Smooth muscle cell (in vitro differentiated cells): Measurements from ENCODE around the gene IQSEC1. TPM values are rescaled to one million over a fixed set of nuclear protein-coding genes. Genes with fewer than 3 reads are reported as not detected.

ENCODE experiments used
- DNase-seq: peaks from one replicate; lab custom pipeline; 2025; ENCODE audit not compliant: unreplicated experiment; lab: John Stamatoyannopoulos, UW
- H2AFZ ChIP-seq: fragments of 200-600 bp; sonication (generic); 2 replicates; pipeline ENCODE4 v1.6.0; 2016; ENCODE audit warnings: antibody characterized with exemption, low read depth, mild to moderate bottlenecking
- H3F3A ChIP-seq: fragments of 200-600 bp; sonication (generic); 2 replicates; pipeline ENCODE4 v1.6.0; 2017; ENCODE audit warnings: antibody characterized with exemption, low read depth
- H3K27ac ChIP-seq: fragments of 200-600 bp; sonication (generic); 2 replicates; pipeline ENCODE4 v1.5.1; 2016; ENCODE audit warnings: low read depth, mild to moderate bottlenecking
- H3K27me3 ChIP-seq: fragments of 200-600 bp; sonication (generic); 2 replicates; pipeline ENCODE4 v1.6.1; 2016; ENCODE audit warnings: low read depth, mild to moderate bottlenecking
- H3K36me3 ChIP-seq: fragments of 200-600 bp; sonication (generic); 2 replicates; pipeline ENCODE4 v1.5.1; 2016; ENCODE audit warnings: low read depth
- H3K4me1 ChIP-seq: fragments of 200-600 bp; sonication (generic); 2 replicates; pipeline ENCODE4 v1.5.1; 2016; ENCODE audit warnings: low read depth
- H3K4me2 ChIP-seq: fragments of 200-600 bp; sonication (generic); 2 replicates; pipeline ENCODE4 v1.6.0; 2016; ENCODE audit warnings: mild to moderate bottlenecking
- H3K4me3 ChIP-seq: fragments of 200-600 bp; sonication (generic); 2 replicates; pipeline ENCODE4 v1.5.1; 2016; ENCODE audit warnings: mild to moderate bottlenecking
- H3K79me2 ChIP-seq: fragments of 200-600 bp; sonication (generic); 2 replicates; pipeline ENCODE4 v1.6.0; 2016; ENCODE audit warnings: low read depth, mild to moderate bottlenecking
- H3K9ac ChIP-seq: fragments of 200-600 bp; sonication (generic); 2 replicates; pipeline ENCODE4 v1.6.0; 2016; ENCODE audit warnings: low read depth
- H3K9me3 ChIP-seq: fragments of 200-600 bp; sonication (generic); replicated peaks from 2 replicates; pipeline ENCODE4 v1.5.1; 2016; ENCODE audit warnings: low read depth
- H4K20me1 ChIP-seq: fragments of 200-600 bp; sonication (generic); 2 replicates; pipeline ENCODE4 v1.6.0; 2016; ENCODE audit warnings: low read depth
- CTCF ChIP-seq: fragments of 200-600 bp; sonication (generic); IDR thresholded peaks from 2 replicates; pipeline ENCODE4 v1.5.1; 2017; ENCODE audit warnings: borderline replicate concordance, mild to moderate bottlenecking, antibody characterized with exemption; ENCODE audit not compliant: insufficient read depth, poor library complexity, severe bottlenecking
- WGBS: methylation state at CpG from one replicate; pipeline ENCODE4 v1.1.7; 2016; ENCODE audit warnings: low lambda C conversion rate; 5-methylcytosine and 5-hydroxymethylcytosine counted together
- polyA plus RNA-seq: library from polyadenylated mRNA; unstranded; fragments of >200 nt; fragmentation: Nextera tagmentation; extraction: Ambion mirVana; gene quantifications from 2 replicates; pipeline ENCODE4 v1.2.1, GENCODE V29; 2016
- total RNA-seq: library from RNA; depleted of rRNA; stranded (reverse); fragments of >200 nt; gene quantifications from 2 replicates; pipeline ENCODE4 v1.2.3, GENCODE V29; 2014

IQSEC1 gene
- total and polyA plus RNA-seq, 2 experiments from 2014 or later = 18.9 to 19.8 TPM

GRCh38 chr3:13095408-13095937 lies 22.2 kb upstream of the IQSEC1 start:
- no peak overlapping the region for H3K9ac ChIP-seq
- H4K20me1 ChIP-seq = no peaks in the 10 kb centered on the region
- no peak overlapping the region for H3K4me3 ChIP-seq
- H3K4me1 ChIP-seq = no peaks in the 10 kb centered on the region
- no peak overlapping the region for H2AFZ ChIP-seq
- H3K79me2 ChIP-seq = no peaks in the 10 kb centered on the region
- DNase-seq = no peak
- no peak overlapping the region for H3K4me2 ChIP-seq
- H3K9me3 ChIP-seq = no peaks in the 10 kb centered on the region
- H3K27ac ChIP-seq = no peak overlapping the region
- no peaks in the 10 kb centered on the region for H3K36me3 ChIP-seq
- no peak for TF ChIP-seq CTCF
- no peaks in the 10 kb centered on the region for H3F3A ChIP-seq
- no peaks in the 10 kb centered on the region for H3K27me3 ChIP-seq
- WGBS = 58% methylated on average over 21 of the region's 21 CpGs

GRCh38 chr3:13093687-13094086 lies 20.5 kb upstream of the IQSEC1 start:
- Histone ChIP-seq H3K9me3 (no peaks in the 10 kb centered on the region), H3F3A (no peaks in the 10 kb centered on the region), H4K20me1 (no peaks in the 10 kb centered on the region), H3K27ac (no peak overlapping the region), H3K79me2 (no peaks in the 10 kb centered on the region), H3K36me3 (no peaks in the 10 kb centered on the region), H3K27me3 (no peaks in the 10 kb centered on the region), H3K4me2 (no peak overlapping the region), H3K4me1 (no peaks in the 10 kb centered on the region), H2AFZ (no peak overlapping the region), H3K4me3 (no peak overlapping the region), H3K9ac (no peak overlapping the region)
- no peak for TF ChIP-seq CTCF
- 82% methylated on average over 10 of the region's 10 CpGs for WGBS
- no peak for DNase-seq

GRCh38 chr3:13092621-13093617 lies 19.7 kb upstream of the IQSEC1 start:
- no peak for TF ChIP-seq CTCF
- no peak overlapping the region for H3K27ac ChIP-seq
- H3K9me3 ChIP-seq = no peaks in the 10 kb centered on the region
- H3K4me3 ChIP-seq = no peak overlapping the region
- no peaks in the 10 kb centered on the region for H3K79me2 ChIP-seq
- no peak overlapping the region for H3K9ac ChIP-seq
- no peaks in the 10 kb centered on the region for H3K4me1 ChIP-seq
- no peaks in the 10 kb centered on the region for H3F3A ChIP-seq
- no peaks in the 10 kb centered on the region for H4K20me1 ChIP-seq
- no peak for DNase-seq
- no peaks in the 10 kb centered on the region for H3K36me3 ChIP-seq
- H2AFZ ChIP-seq = no peak overlapping the region
- H3K4me2 ChIP-seq = no peak overlapping the region
- no peaks in the 10 kb centered on the region for H3K27me3 ChIP-seq
- 83% methylated on average over 23 of the region's 23 CpGs for WGBS
